Smooth muscle cell of the brain vasculature (primary cell): ENCODE data around the gene UPK3BL2.
"Not testable (repeated sequence)": the region's sequence is repeated elsewhere in the genome, so short reads cannot be mapped to it uniquely, and the experiment has no call there.

ENCODE experiments used
- DNase-seq: peaks from one replicate; pipeline ENCODE4 v3.0.0-alpha.2; 2012; ENCODE audit warnings: low read depth, low spot score

The UPK3BL2 gene, protein sequence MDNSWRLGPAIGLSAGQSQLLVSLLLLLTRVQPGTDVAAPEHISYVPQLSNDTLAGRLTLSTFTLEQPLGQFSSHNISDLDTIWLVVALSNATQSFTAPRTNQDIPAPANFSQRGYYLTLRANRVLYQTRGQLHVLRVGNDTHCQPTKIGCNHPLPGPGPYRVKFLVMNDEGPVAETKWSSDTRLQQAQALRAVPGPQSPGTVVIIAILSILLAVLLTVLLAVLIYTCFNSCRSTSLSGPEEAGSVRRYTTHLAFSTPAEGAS

DNA sequence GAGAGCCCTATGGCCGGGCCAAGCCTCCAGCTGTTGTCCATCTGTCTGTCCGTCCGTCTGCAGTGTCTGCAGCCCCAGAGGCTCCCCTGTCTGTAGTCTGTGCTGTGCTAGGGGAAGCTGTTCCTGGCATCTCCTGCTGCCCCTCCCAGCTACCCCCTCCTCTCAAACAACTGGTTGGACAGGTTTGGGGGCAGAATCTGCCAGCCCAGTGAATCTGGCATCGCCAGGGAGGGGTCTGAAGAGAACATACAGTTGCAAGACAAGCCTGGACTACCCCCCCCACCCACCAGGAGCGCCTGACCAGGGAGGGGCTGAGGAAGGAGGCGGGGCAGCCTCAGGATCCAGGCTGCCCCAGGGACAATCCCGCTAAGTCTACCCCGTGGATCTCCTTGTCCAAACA, at the start of gene UPK3BL2:
Gene UPK3BL2 (minus strand): TSS at position 101 of the 400 bp plus-strand sequence. CDS start 60 bp downstream, at position 41.
- not testable (repeated sequence) for DNase-seq

DNA sequence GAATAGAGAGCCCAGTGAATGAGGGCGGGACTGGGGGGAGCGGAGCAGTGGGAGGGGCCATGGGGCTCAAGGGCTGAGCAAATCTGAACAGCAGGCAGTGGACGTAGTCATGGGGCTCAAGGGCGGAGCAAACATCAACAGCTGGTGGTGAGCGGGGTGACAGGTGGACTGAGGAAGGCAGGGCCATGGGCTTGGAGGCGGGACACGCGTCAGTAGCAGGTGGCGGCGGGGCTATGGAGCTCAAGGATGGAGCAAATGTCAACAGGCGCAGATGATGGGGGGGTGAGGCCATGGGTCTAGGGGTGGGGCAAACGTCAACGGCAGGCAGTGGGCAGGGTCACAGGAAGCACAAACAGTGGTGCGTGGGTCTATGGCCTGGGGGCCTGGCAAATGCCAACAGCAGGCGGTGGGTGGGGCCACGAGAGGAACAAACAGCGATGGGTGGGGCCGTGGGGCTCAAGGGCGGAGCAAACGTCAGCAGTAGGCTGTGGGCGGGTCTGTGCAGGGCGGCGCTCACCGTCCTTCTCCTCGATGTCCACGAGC, 49.1 kb upstream of the UPK3BL2 start:
- DNase-seq, result not testable (repeated sequence)

GRCh38 chr7:102589857-102590256, 46.4 kb upstream of the UPK3BL2 start:
- DNase-seq, result not testable (repeated sequence)

DNA sequence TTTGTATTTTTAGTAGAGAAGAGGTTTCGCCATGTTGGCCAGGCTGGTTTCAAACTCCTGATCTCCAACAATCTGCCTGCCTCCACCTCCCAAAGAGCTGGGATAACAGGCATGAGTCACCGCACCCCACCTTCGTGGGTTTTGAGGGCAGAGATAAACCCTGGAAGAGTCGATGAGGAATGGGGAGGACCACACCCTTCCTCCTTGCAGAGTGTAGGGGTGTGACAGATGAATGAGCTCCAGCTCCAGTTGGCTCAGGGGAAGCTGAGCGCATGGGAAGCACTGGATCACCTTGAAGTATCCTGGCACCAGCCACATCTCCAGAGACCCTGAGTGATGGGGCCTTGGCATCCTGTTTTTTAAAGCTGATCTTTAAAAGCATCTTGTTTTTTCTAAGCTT, 40.0 kb upstream of the UPK3BL2 start:
- not testable (repeated sequence) for DNase-seq

GRCh38 chr7:102581722-102582121, 38.2 kb upstream of the UPK3BL2 start:
- not testable (repeated sequence) for DNase-seq

- DNase-seq, result not testable (repeated sequence)
These were observed 35.0 kb upstream of the UPK3BL2 start for GRCh38 chr7:102578486-102578885.

GRCh38 chr7:102577315-102578240, 34.1 kb upstream of the UPK3BL2 start:
- not testable (repeated sequence) for DNase-seq

GRCh38 chr7:102576363-102576762, 32.9 kb upstream of the UPK3BL2 start:
- not testable (repeated sequence) for DNase-seq

GRCh38 chr7:102574607-102575006, 31.1 kb upstream of the UPK3BL2 start:
- DNase-seq, result not testable (repeated sequence)

GRCh38 chr7:102572261-102573239, 29.1 kb upstream of the UPK3BL2 start, which contains the start of gene POLR2J3:
Gene POLR2J3 (minus strand): TSS chr7:102572583. CDS start chr7:102572521, 62 bp downstream.
- DNase-seq, result peak; percentile 69

DNA sequence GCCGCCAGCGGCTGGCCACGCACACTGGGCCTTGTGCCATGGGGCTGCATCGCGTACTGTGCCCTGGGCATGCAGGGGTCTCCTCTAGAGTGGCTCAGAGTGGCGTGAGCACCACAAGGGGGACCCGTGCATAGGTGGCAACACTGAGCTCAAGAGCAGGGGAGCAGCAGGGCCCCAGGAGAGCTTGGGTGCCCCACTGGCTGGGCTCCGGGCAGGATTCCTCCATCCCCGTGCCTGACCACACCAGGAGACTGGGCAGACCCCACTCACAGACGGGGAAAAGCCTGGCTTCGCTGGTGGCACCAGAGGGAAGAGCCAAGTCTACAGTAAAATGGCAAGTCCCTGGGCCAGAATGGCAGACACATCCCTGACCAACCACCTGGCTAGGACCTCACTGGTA, 25.1 kb upstream of the UPK3BL2 start:
- DNase-seq, result not testable (repeated sequence)

DNA sequence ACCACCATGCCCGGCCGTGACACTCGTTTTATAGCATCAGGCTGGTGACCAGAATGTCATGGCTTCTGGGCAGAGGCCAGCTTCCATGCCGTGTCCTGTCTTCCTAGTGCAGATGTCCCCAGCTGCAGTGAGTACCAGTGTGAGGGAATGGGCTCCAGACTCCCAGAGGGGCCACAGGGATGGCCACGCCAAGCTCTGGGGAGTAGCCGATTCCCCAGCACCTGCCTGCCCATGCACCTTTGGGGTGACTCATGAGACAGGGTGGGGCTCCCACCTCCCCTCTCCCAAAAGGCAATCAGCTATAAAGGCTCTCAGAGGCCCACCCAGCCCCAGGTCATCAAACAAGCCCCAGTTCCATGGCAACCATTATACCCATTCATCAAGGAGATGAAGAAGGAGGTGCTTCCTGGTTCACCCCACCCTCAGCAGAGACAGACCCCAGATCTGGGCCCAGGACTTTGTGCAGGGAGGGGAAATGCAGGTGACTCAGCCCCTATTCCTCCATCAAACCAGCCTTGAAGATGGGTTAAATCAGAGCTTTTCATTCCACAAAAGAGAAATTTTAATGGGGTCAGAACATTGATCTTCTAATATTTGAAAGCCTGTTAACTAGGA, 7.4 kb upstream of the UPK3BL2 start, which contains the start of gene SPDYE2:
Gene SPDYE2 (plus strand): TSS at position 419 of the 615 bp plus-strand sequence. CDS start 2,030 bp downstream, outside the sequence.
- not testable (repeated sequence) for DNase-seq

- not testable (repeated sequence) for DNase-seq
These were observed 2.9 kb upstream of the UPK3BL2 start for GRCh38 chr7:102546353-102546752.

GRCh38 chr7:102545288-102545687, 1.8 kb upstream of the UPK3BL2 start:
- not testable (repeated sequence) for DNase-seq

DNA sequence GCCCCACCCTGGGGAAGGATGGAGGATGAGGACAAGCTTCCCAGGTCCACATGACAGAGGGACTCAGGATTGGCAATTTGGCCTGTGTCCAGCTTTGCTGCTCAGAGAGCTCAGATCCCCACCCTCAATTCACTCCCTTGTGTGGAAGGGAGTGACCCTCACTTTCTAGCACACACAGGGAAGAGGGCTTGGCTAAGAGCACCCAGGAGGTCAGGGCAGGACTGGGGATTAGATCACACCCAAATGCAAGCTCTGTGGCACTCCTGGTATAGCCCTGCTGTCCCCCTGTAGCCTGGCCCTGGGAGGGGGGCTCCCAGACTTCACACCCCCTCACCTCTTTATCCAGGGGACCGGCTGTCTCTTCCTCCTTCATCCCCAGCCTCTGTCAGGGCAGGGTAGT, 876 bp upstream of the UPK3BL2 start:
- not testable (repeated sequence) for DNase-seq

DNA sequence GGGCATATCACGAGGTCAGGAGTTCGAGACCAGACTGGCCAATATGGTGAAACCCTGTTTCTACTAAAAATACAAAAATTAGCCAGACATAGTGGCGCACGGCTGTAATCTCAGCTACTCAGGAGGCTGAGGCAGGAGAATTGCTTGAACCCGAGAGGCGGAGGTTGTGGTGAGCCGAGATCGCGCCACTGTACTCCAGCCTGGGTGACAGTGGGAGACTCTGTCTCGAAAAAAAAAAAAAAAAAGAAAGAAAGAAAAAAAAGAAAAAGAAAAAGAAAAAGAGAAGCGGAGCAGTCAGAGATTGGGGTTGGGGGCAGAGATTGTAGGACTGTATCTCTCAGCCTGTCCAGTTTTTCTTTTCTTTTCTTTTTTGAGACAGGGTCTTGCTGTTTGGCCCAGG, 725 bp downstream of the UPK3BL2 start:
- not testable (repeated sequence) for DNase-seq

DNA sequence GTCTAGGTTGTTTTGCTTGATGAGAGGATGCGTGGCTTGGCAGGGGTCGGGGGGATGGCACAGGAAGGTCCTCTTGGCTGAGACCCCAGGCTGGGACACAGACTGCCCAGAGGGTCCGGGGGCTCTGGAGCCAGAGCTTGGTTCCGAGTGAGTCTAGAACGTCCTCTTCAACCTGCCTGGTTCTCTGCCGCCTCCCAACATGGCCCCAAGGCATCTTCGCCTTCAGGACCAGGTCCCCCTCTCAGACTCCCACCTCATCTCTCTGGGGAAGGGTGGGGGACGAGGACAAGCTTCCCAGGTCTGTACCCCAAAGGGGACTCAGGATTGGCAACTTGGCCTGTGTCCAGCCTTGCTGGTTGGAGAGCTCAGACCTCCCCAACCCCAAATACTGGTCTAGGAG, 1.4 kb downstream of the UPK3BL2 start:
- not testable (repeated sequence) for DNase-seq

- not testable (repeated sequence) for DNase-seq
These were observed 2.9 kb downstream of the UPK3BL2 start for GRCh38 chr7:102540604-102541003.

- not testable (repeated sequence) for DNase-seq
These were observed 8.4 kb downstream of the UPK3BL2 start for GRCh38 chr7:102535062-102535615.

DNA sequence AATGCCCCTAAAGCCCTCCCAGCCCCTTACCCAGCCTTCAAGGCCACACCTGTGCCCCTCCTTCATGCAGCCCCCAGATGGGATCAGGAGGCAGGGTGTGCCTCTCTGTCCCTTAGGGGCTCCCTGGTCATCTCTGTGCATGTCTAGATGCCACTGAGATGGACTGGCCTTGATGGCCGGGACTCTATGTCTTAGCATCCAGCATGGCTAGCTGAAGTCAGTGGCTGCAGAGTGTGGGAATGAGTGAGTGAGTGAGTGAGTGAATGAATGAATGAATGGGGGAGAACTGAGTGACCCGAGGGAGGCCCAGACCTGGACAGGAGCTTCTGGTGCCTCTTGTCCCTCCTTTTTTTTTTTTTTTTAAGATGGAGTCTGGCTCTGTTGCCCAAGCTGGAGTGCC, 11.4 kb downstream of the UPK3BL2 start:
- not testable (repeated sequence) for DNase-seq
